Retinal pigment epithelial cell (primary cell): ENCODE data around the gene AATK.

Source experiments
- DNase-seq: peaks from one replicate; pipeline ENCODE4 v3.0.0-alpha.2; 2010; ENCODE audit warnings: low read depth
- H3K4me3 ChIP-seq: 2 replicates; pipeline ENCODE4 v1.5.1; 2011; ENCODE audit warnings: mild to moderate bottlenecking, low read length, control low read depth, moderate library complexity
- CTCF ChIP-seq: conservative IDR thresholded peaks from 2 replicates; pipeline ENCODE4 v1.5.1; 2011; ENCODE audit warnings: low read depth, low read length, control low read depth, inconsistent platforms

The AATK gene

DNA sequence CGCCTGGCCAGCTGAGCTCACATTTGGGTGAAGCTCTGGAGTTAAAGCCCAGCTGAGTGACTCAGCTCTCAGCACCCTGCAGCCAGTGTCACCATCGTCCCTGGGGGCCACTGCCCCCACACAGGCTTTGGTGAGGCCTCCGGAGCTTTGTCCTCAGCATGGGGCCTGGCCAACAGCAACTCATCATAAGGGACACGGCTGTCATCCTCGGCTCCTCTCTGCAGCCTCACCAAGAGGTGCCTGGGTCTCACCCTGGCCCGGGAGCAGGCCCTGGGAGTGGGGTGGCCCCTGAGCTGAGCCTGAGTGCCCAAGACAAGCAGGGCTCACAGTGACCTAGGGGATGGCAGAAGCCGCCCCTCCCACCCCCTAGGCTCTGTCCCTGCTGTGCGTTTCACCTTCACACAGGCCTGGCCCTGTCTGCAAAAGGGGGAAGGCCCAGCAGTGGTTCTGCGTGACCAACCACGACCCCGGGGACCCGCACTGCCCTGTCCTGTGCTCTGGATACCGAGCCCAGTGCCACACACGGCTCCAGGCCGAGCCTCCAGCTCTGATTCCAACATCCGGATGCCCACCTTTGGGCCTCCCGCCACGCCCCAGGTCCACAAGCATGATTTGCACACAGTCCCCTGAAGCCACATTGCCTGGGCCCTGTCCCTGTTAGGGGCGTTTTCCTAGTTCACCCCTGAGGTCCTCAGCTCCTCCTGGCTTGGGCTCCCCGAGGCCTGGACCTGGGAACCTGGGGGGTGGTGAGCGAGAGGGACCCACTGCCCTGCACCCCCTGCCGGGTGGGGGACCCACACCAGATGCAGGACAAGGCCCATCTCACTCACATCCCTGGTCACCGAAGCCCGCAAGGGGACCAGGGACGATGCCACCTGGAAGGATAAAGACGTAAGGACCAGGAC, 21.8 kb upstream of the AATK start:
- H3K4me3 ChIP-seq, result no peak overlapping the region
- no peak for TF ChIP-seq CTCF
- no peak for DNase-seq

GRCh38 chr17:81187120-81187519, 21.1 kb upstream of the AATK start:
- DNase-seq, result no peak
- no peak for TF ChIP-seq CTCF
- H3K4me3 ChIP-seq, result no peak overlapping the region

DNA sequence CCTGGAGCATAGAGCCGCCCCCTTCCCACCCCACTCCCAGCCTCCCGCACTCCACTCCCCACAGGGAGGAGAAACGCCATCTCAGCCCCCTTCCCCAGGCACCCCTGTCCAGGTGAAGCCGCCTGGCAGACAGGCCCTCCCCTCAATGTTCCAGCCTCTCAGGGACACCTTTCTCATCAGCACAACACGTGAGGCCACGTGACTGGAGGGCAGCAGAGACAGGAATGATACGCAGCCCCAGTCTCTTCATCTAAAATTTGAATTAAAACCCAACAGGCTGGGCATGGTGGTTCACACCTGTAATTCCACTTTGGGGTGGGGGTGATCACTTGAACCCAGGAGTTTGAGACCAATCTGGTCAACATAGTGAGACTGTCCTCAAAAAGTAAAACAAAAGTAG, 20.2 kb upstream of the AATK start:
- DNase-seq, result no peak
- H3K4me3 ChIP-seq, result no peak overlapping the region
- no peak for TF ChIP-seq CTCF

GRCh38 chr17:81184555-81184954, 18.5 kb upstream of the AATK start:
- no peak for DNase-seq
- H3K4me3 ChIP-seq, result no peak overlapping the region

DNA sequence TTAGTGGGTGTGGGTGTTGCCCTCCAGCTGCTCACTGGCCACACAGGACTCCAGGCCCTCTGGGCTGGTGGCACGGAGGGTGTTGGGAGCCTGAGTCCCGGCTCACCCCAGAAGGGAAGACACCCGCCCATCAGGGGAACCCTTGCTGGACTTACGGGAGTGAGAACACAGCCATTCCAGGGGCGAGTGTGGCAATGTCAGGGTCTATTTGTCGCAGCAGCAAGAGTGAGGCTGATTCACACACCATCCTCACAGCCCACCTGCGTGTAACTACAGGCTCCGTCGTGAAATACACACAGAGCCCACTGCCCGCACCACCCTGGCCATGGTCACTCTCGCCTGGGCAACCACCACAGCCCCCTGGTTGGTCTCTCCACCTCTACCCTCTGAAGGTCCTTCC, 17.8 kb upstream of the AATK start:
- H3K4me3 ChIP-seq, result no peak overlapping the region
- no peak for DNase-seq
- TF ChIP-seq CTCF, result no peak

More at GRCh38 chr17:81184555-81184954, 18.5 kb upstream of the AATK start:
- TF ChIP-seq CTCF, result no peak

GRCh38 chr17:81183316-81183715, 17.3 kb upstream of the AATK start:
- H3K4me3 ChIP-seq, result no peak overlapping the region
- no peak for DNase-seq
- no peak for TF ChIP-seq CTCF

GRCh38 chr17:81182596-81182995, 16.6 kb upstream of the AATK start:
- no peak for DNase-seq

More at GRCh38 chr17:81182596-81182995, 16.6 kb upstream of the AATK start:
- no peak for TF ChIP-seq CTCF
- H3K4me3 ChIP-seq, result no peak overlapping the region
